Gastroesophageal sphincter (tissue), 3 donors: ENCODE results near the gene C10orf143.

ENCODE experiments used
- POLR2A ChIP-seq, 2 donors: fragments of 450-650 bp; IDR thresholded peaks; one replicate each; pipeline ENCODE4 v1.6.1; 2017; ENCODE audit warnings: antibody characterized with exemption in 2 of 2, mild to moderate bottlenecking in 2 of 2, moderate library complexity in 1 of 2
- TF ChIP-seq, protein P1 (sequence below), 4 experiments: fragments of 200-600 bp in 2 of 4; fragments of 450-650 bp in 2 of 4; sonication (generic) in 1 of 4; IDR thresholded peaks; one replicate each; pipeline ENCODE4 v1.5.1; 2017 to 2019; ENCODE audit warnings: antibody characterized with exemption in 4 of 4, mild to moderate bottlenecking in 2 of 4, moderate library complexity in 2 of 4

DNA sequence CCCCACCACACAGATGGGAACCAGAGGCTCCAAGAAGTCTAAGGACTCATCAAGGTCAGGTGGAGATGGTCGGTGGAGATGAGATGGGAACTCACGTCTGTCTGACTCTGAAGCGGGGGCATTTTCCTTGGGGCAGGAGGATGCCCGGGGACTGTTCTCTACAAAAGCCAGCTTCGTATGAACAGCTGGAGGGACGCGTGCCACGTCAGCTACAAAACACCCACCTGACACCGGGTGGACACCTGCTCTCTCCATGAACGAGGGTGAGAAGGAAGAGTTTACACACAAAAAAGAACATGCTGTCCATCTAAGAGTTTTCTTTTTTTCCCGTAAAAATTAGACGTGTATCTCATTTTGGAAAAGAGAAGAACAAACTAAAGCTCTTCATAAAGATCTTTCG is 47.7 kb downstream of the C10orf143 start:
- TF ChIP-seq POLR2A (IDR thresholded peaks at IDR 0.05) = no peak
- TF ChIP-seq, protein P1, sequence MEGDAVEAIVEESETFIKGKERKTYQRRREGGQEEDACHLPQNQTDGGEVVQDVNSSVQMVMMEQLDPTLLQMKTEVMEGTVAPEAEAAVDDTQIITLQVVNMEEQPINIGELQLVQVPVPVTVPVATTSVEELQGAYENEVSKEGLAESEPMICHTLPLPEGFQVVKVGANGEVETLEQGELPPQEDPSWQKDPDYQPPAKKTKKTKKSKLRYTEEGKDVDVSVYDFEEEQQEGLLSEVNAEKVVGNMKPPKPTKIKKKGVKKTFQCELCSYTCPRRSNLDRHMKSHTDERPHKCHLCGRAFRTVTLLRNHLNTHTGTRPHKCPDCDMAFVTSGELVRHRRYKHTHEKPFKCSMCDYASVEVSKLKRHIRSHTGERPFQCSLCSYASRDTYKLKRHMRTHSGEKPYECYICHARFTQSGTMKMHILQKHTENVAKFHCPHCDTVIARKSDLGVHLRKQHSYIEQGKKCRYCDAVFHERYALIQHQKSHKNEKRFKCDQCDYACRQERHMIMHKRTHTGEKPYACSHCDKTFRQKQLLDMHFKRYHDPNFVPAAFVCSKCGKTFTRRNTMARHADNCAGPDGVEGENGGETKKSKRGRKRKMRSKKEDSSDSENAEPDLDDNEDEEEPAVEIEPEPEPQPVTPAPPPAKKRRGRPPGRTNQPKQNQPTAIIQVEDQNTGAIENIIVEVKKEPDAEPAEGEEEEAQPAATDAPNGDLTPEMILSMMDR (IDR thresholded peaks at IDR 0.05) = no peak
